GM06990 (cell line): Measurements from ENCODE around the gene TARS1.
"Not testable (repeated sequence)": the region's sequence is repeated elsewhere in the genome, so short reads cannot be mapped to it uniquely, and the experiment has no call there.

ENCODE experiments used
- DNase-seq: peaks from one replicate; pipeline ENCODE4 v3.0.0-alpha.2; 2011; ENCODE audit not compliant: insufficient read length; ENCODE audit errors: extremely low read depth
- H3K27me3 ChIP-seq: replicated peaks from 2 replicates; pipeline ENCODE4 v1.6.0; 2011; ENCODE audit warnings: low read length; ENCODE audit not compliant: control insufficient read depth, insufficient read depth
- H3K36me3 ChIP-seq: 2 replicates; pipeline ENCODE4 v1.5.1; 2011; ENCODE audit warnings: low read length; ENCODE audit not compliant: control insufficient read depth, insufficient read depth
- H3K4me3 ChIP-seq: replicated peaks from 2 replicates; pipeline ENCODE4 v1.5.1; 2011; ENCODE audit warnings: low read depth, mild to moderate bottlenecking, control low read depth, low read length
- CTCF ChIP-seq: IDR thresholded peaks from 2 replicates; pipeline ENCODE4 v1.5.1; 2011; ENCODE audit warnings: low read length, control low read depth, mild to moderate bottlenecking, inconsistent platforms; ENCODE audit not compliant: insufficient read depth, poor library complexity, severe bottlenecking

TARS1 gene

DNA sequence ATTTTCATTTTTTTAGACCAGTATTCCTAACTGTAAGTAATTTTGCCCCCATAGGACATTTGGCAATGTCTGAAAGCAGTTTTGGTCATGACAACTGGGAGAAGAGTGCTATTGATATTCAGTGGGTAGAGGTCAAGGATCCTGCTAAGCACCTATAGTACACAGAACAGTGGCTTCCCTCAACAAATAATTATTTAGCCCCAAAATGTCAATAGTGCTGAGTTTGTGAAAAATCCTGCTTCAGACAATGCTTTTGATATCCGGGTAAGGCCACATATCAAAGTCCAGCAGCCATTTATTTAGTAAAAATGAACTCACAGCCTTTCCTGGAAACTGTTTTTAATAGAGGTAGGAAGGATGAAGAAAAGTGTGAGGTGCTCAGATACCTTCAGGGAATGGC lies 8.1 kb upstream of the TARS1 start:
- Histone ChIP-seq H3K36me3 (no peaks in the 10 kb centered on the region), H3K4me3 (no peak overlapping the region), H3K27me3 (no peaks in the 10 kb centered on the region)
- no peak for TF ChIP-seq CTCF
- no peak for DNase-seq

DNA sequence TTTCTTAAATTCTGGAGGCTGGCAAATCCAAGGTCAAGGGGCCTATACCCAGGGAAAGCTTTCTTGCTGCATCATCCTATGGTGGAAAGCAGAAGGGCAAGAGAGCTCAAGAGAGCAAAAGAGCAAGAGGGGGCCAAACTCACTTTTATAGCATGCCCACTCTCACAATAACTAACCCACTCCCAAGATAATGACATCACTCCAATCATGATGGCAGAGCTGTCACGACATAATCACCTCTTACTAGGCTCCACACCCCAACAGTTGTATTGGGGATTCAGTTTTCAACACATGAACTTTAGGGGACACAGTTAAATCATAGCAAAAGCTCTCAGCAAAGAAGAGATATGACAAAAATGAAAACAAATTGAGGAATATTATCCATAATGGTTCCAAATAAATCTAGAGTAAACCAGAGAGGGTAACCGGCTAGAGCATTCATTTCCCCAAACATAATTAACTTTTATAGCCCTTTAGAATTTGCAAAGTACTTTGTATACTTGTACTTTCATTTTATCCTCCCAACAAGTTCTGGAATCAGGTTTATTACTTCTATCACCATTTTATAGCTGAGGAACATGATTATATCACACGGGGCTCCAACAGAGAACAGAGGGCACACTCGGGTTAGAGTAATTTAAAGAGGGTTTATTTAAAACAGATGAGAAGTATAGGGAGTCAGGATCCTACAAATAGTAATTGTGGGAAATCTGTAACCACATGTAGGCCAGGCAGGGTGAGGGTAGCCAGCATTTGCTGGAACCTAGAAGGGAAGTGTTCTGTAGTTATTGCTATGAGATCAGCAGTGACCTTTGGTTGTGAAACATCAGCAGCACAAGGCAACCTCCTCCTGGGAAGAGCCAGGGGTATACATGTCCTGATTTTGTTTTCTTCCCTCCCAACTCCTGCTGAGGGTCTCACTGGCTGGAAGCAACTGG lies 7.2 kb upstream of the TARS1 start:
- Histone ChIP-seq H3K4me3 (no peak overlapping the region), H3K36me3 (no peaks in the 10 kb centered on the region), H3K27me3 (no peaks in the 10 kb centered on the region)
- TF ChIP-seq CTCF, result no peak
- no peak for DNase-seq

GRCh38 chr5:33435893-33436490 lies 4.8 kb upstream of the TARS1 start:
- not testable (repeated sequence) for H3K27me3 ChIP-seq, H3K36me3 ChIP-seq, H3K4me3 ChIP-seq
- peak; percentile 73 for TF ChIP-seq CTCF
- DNase-seq, result peak; percentile 60

GRCh38 chr5:33438996-33439395 lies 1.8 kb upstream of the TARS1 start:
- H3K27me3 ChIP-seq, result no peaks in the 10 kb centered on the region
- peak overlapping the region; percentile 87 for H3K4me3 ChIP-seq
- DNase-seq, result no peak
- TF ChIP-seq CTCF, result no peak
- H3K36me3 ChIP-seq, result no peaks in the 10 kb centered on the region

GRCh38 chr5:33439905-33440481 lies 772 bp upstream of the TARS1 start:
- peak; percentile 7 for DNase-seq
- Histone ChIP-seq H3K4me3 (peak overlapping the region; percentile 87), H3K27me3 (no peaks in the 10 kb centered on the region), H3K36me3 (no peaks in the 10 kb centered on the region; the same call in 1 of the 2 replicates)
- TF ChIP-seq CTCF, result no peak
